H1 (cell line): ENCODE measurements around the gene PGLYRP2. TPM values are rescaled to one million over a fixed set of nuclear protein-coding genes. Genes with fewer than 3 reads are reported as not detected.

Experiments
- POU5F1 ChIP-seq: IDR thresholded peaks from 2 replicates; pipeline ENCODE4 v1.6.1; 2011; ENCODE audit warnings: low read depth, mild to moderate bottlenecking, low read length, moderate library complexity
- RFX5 ChIP-seq: IDR thresholded peaks from 2 replicates; pipeline ENCODE4 v1.6.1; 2011; ENCODE audit warnings: low read depth, low read length, improper control_type of control experiment, borderline replicate concordance
- TEAD4 ChIP-seq: IDR thresholded peaks from 2 replicates; pipeline ENCODE4 v1.6.1; 2012; ENCODE audit warnings: low read depth, low read length, inconsistent platforms, mixed read lengths
- ZNF274 ChIP-seq: IDR thresholded peaks from 2 replicates; pipeline ENCODE4 v1.7.0; 2012; ENCODE audit warnings: low read length, borderline replicate concordance; ENCODE audit errors: extremely low read depth
- polyA plus RNA-seq, 7 experiments: library from polyadenylated mRNA; depleted of rRNA in 3 of 7; stranded (reverse) in 5 of 7; unstranded in 2 of 7; fragments of >200 nt in 5 of 7; fragments of 200-250 nt in 2 of 7; gene quantifications; 1 replicate in 5 of 7; 2 replicates in 1 of 7; 4 replicates in 1 of 7; pipeline versions ENCODE4 v1.2.1 to v1.2.3, GENCODE V29; 2011 to 2013; ENCODE audit warnings: missing spikeins in 2 of 7, mixed read lengths in 2 of 7
- total RNA-seq: library from RNA; stranded (reverse); fragmentation: NEBNext Ultra II Directional; extraction: Animal tissue kit (Norgen Biotek cat#: 25700); gene quantifications from 2 replicates; pipeline ENCODE4 v1.2.1, GENCODE V29; 2021

The PGLYRP2 gene
- total and polyA plus RNA-seq, 2 of the 8 experiments (the other 6 are each of a cell fraction or from before 2014, with no cell fraction given) = not detected

DNA sequence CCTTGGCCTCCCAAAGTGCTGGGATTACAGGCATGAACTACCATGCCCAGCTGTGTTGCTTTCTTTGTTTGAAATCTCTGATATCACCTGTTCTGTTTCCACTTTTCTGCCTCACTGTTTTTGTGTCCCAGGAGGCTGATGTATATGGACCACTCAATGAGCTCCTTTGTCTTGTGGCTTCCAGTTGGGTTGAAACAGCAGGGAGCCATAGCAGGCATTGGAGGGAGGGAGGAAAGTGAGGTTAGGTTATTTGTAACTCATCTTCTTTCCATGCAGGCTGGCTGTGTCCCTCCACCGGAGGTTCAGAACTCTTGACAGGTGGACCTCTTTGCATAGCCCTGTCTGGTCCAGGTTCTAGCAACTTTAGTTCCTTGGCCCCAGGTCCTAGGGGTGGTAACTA, 23.0 kb upstream of the PGLYRP2 start (continued):
- TF ChIP-seq POU5F1 (no peak), TEAD4 (no peak), RFX5 (no peak), ZNF274 (no peak)
- TF ChIP-seq, all 59 proteins: peak for 0
